H1 (cell line): ENCODE data around the gene SLC7A8. TPM values are rescaled to one million over a fixed set of nuclear protein-coding genes. Genes with fewer than 3 reads are reported as not detected.

Source experiments
- ATF2 ChIP-seq: IDR thresholded peaks from 2 replicates; pipeline ENCODE4 v1.6.1; 2012; ENCODE audit warnings: low read length, inconsistent platforms
- BACH1 ChIP-seq: IDR thresholded peaks from 2 replicates; pipeline ENCODE4 v1.6.1; 2012; ENCODE audit warnings: low read length, improper control_type of control experiment
- CBX5 ChIP-seq: fragments of 300-800, 300-1000 bp; sonication (generic); IDR thresholded peaks from 2 replicates; pipeline ENCODE4 v1.7.1; 2016; ENCODE audit warnings: antibody characterized with exemption, low read length, low read depth
- CEBPB ChIP-seq: IDR thresholded peaks from 2 replicates; pipeline ENCODE4 v1.6.1; 2012; ENCODE audit warnings: low read depth, low read length
- CHD1 ChIP-seq: IDR thresholded peaks from 2 replicates; pipeline ENCODE4 v1.6.1; 2012; ENCODE audit warnings: low read depth, low read length, improper control_type of control experiment
- CHD7 ChIP-seq: fragments of 300-600 bp; sonication (generic); IDR thresholded peaks from 2 replicates; pipeline ENCODE4 v1.7.1; 2012; ENCODE audit warnings: low read length, moderate library complexity, mild to moderate bottlenecking, inconsistent platforms; ENCODE audit not compliant: insufficient replicate concordance
- EP300 ChIP-seq, 2 experiments: IDR thresholded peaks; 1 replicate in 1 of 2; 2 replicates in 1 of 2; pipeline ENCODE4 v1.6.1; 2011 to 2012; ENCODE audit warnings: low read depth in 2 of 2, low read length in 2 of 2, mild to moderate bottlenecking in 2 of 2, borderline replicate concordance in 1 of 2, inconsistent platforms in 1 of 2, moderate library complexity in 1 of 2
- EZH2 ChIP-seq: fragments of 200-600 bp; sonication (generic); IDR thresholded peaks from 2 replicates; pipeline ENCODE4 v1.7.1; 2012; ENCODE audit warnings: low read depth, mild to moderate bottlenecking, moderate library complexity, low read length, inconsistent platforms; ENCODE audit not compliant: severe bottlenecking
- PHF8 ChIP-seq: fragments of 200-600 bp; sonication (generic); conservative IDR thresholded peaks from 2 replicates; pipeline ENCODE4 v1.7.1; 2012; ENCODE audit warnings: low read depth, mild to moderate bottlenecking, inconsistent platforms, low read length, moderate library complexity
- TAF1 ChIP-seq: IDR thresholded peaks from 2 replicates; pipeline ENCODE4 v1.6.1; 2011; ENCODE audit warnings: mild to moderate bottlenecking, low read depth, low read length
- polyA plus RNA-seq, 7 experiments: library from polyadenylated mRNA; depleted of rRNA in 3 of 7; stranded (reverse) in 5 of 7; unstranded in 2 of 7; fragments of >200 nt in 5 of 7; fragments of 200-250 nt in 2 of 7; gene quantifications; 1 replicate in 5 of 7; 2 replicates in 1 of 7; 4 replicates in 1 of 7; pipeline versions ENCODE4 v1.2.1 to v1.2.3, GENCODE V29; 2011 to 2013; ENCODE audit warnings: missing spikeins in 2 of 7, mixed read lengths in 2 of 7
- total RNA-seq: library from RNA; stranded (reverse); fragmentation: NEBNext Ultra II Directional; extraction: Animal tissue kit (Norgen Biotek cat#: 25700); gene quantifications from 2 replicates; pipeline ENCODE4 v1.2.1, GENCODE V29; 2021

The SLC7A8 gene
- total and polyA plus RNA-seq, 2 of the 8 experiments (the other 6 are each of a cell fraction or from before 2014, with no cell fraction given), result 182 to 204 TPM

- TF ChIP-seq CHD7 (no peak), PHF8 (no peak), CHD1 (no peak), CEBPB (no peak), TAF1 (no peak), EP300 (IDR thresholded peaks at IDR 0.05; ENCODE audit: borderline replicate concordance in 1 of 2, low read depth in 2 of 2, low read length in 2 of 2) (no peak), EZH2 (no peak), BACH1 (no peak), CBX5 (no peak), ATF2 (no peak)
These were observed 23.9 kb downstream of the SLC7A8 start (continued) for GRCh38 chr14:23159532-23159931.
